Activated T-helper 17 cell treated with anti-CD3 and anti-CD28 coated beads, Interleukin-2, amount 50 U/mL, for 72 hours (primary cell): Measurements from ENCODE around the gene ANGPTL2. TPM values are rescaled to one million over a fixed set of nuclear protein-coding genes. Genes with fewer than 3 reads are reported as not detected.

Experiments used
- ATAC-seq: fragments of 150-1000 bp; cut with Tn5 transposase; replicated peaks from 2 replicates; pipeline ENCODE4 v1.10.0; 2021; ENCODE audit warnings: mild to moderate bottlenecking, moderate library complexity
- H3K27ac Mint-ChIP-seq: one replicate; pipeline ENCODE4 v1.8.0; 2022; ENCODE audit warnings: mixed read lengths
- H3K27me3 Mint-ChIP-seq: one replicate; pipeline ENCODE4 v1.8.0; 2022; ENCODE audit warnings: mixed read lengths
- H3K36me3 Mint-ChIP-seq: one replicate; pipeline ENCODE4 v1.8.0; 2022; ENCODE audit warnings: low read depth, mild to moderate bottlenecking, mixed read lengths
- H3K4me1 Mint-ChIP-seq: one replicate; pipeline ENCODE4 v1.8.0; 2022; ENCODE audit warnings: mixed read lengths
- H3K4me3 Mint-ChIP-seq: one replicate; pipeline ENCODE4 v1.8.0; 2022; ENCODE audit warnings: mild to moderate bottlenecking, mixed read lengths
- H3K9me3 Mint-ChIP-seq: one replicate; pipeline ENCODE4 v1.8.0; 2022; ENCODE audit warnings: mixed read lengths
- total RNA-seq, 2 donors: library from RNA; stranded (reverse); gene quantifications; one replicate each; pipeline ENCODE4 v1.2.3, GENCODE V29; 2022

ANGPTL2 gene
- total RNA-seq, 2 donors from 2014 or later, result not detected

DNA sequence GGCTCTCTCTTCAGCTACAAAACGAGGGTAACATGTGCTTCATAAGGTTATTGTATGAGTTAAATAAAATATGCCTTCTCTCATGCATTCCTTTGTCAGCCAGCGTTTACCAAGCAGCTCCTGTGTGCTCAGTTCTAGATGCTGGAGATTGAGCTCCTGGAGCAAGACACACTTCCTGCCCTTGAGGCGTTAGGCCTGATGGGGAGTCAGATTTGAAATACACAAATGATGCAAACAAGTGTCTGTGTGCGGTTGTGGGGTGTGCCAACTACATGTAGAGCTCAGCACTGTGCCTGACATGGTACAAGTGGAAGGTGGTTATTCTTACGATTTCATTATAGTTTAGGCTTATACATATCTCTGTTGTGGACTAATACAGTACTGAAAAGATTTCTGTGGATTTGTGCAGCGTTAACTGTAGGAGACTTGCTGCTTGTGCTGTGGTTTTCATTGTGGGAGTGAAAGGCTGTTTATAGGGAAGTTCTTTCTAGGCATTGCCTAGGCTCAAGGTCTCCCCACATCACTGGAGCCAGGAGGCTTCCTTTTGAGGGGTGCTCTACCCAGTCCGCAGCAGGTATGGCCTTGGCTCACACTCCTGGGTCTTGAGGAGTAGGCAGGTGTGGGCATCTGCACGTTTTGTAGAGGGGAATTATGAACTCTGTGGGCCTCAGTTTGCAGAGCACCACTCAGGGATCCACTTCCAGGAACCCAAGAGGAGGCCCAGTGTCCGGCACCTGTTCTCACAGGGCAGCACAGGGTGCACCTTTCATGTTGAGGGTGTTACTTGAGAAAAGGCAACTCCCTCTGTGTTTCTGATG is 39.8 kb upstream of the ANGPTL2 start:
- Mint-ChIP-seq H3K27me3 (no peaks in the 10 kb centered on the region), H3K9me3 (no peaks in the 10 kb centered on the region), H3K27ac (peak overlapping the region; percentile 35), H3K4me1 (peaks cover 17% of the 10 kb centered on the region), H3K4me3 (no peak overlapping the region), H3K36me3 (no peaks in the 10 kb centered on the region)
- peak; percentile 89 for ATAC-seq

DNA sequence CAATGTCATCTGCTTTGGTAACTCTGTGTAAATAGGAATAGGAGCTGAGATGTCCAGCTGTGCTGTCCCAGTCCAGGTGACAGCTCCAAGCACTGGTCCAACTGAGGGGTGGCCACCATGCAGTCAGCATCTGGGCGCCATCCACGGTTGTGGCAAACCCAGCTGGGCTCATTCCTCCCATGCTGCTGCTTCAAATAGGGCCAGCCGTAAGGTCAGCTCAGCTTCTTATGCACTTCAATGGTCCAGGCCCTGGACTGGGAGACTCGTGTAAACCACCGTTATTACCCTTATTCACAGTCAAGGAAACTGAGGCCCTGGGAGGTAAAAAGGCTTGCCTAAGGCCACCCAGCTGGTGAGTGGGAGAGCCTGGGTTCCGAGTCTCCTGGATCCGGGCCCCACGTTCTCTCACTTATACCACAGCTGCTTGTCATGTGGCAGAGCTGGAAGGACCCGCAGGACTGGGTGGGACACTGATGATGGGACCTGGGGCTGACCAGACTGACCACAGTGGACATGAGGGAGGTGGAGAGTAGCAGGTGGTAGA is 38.7 kb upstream of the ANGPTL2 start:
- H3K27ac Mint-ChIP-seq, result no peak overlapping the region
- no peak for ATAC-seq
- H3K4me1 Mint-ChIP-seq, result peaks cover 17% of the 10 kb centered on the region
- H3K36me3 Mint-ChIP-seq, result no peaks in the 10 kb centered on the region
- no peak overlapping the region for H3K4me3 Mint-ChIP-seq
- H3K27me3 Mint-ChIP-seq, result no peaks in the 10 kb centered on the region
- H3K9me3 Mint-ChIP-seq, result no peaks in the 10 kb centered on the region

DNA sequence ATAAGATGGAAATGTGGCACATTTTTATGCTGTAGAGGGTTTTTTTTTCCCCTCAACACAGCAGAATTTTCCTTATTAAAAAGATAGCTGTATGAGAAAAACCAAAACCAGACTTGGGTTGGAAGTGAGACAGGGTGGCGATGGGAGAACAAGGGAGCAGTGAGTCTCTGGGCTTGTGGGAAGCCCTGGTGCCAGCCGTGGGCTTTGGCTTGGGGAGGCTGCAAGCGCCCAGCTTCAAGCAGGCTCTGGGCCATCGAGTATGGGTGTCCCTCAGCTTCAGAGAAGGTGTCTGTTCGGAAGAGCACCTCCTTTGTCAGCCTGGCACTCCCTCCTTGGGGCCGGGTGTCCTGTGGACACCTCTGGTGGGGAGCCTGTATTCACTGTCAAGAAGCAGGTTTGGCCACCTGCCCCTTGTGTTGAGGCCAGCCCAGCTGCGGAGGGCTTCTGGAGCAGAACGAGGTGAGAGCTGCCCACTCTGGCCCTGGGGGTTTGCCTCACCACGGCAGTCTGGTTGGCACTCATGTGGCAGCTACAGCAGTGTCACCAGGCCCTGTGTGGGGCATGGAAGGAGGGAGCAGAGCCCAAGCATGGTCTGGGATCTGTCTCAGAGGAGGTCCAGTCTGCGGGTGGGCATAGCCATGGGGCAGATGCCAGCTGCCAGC is 37.6 kb upstream of the ANGPTL2 start:
- H3K9me3 Mint-ChIP-seq, result no peaks in the 10 kb centered on the region
- H3K36me3 Mint-ChIP-seq, result no peaks in the 10 kb centered on the region
- H3K27me3 Mint-ChIP-seq, result peaks cover 4% of the 10 kb centered on the region
- H3K4me3 Mint-ChIP-seq, result no peak overlapping the region
- no peak overlapping the region for H3K27ac Mint-ChIP-seq
- no peak for ATAC-seq
- peaks cover 21% of the 10 kb centered on the region for H3K4me1 Mint-ChIP-seq

DNA sequence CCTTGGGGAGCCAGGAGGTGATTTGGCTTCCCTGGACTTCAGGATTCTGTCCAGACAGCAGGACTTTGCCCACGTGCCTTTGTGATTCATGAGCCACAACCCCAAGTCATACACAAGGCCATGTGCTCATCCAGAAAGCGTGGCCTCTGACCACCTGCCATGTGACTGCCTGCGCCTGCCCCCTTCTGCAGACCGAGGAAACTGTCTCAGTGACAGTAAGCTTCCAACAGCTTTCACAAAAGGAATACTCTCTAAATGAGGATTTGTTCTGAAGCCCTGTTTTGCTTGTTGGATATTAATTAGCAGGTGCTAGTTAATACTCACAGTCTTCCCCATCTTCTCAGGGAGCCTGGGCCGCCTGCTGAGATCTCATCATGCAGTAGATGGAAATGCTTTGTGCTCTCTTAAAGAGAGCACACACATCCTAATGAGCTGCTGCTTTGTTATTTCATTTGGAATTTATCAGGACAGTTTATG is 36.9 kb upstream of the ANGPTL2 start:
- no peak for ATAC-seq

DNA sequence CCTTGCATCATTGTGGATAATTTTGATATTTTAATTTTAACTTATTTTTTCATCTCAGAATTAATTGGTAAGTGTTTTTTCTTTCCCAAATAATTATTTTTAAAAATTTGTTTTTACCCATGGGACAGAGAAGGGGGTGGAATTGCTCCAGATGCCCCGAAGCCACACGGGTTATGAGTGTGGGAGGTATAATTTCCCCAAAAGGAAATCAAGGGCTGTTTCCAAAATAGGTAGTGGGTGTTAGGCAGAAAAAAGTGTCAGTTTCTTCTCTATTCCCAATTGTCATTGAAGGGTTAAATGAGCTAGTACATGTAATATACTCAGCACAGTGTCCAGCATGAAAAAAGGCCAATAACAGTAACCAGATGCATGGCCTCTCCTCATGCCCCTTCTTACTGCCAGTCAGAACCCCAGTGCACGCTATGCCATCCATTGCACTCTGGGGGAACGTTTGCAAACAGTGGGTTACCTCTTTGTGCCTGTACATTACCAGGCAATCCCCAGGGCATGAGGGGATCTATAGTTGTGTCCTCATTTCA is 36.4 kb upstream of the ANGPTL2 start:
- ATAC-seq, result no peak
- Mint-ChIP-seq H3K4me1 (peaks cover 30% of the 10 kb centered on the region), H3K36me3 (no peaks in the 10 kb centered on the region), H3K27me3 (peaks cover 5% of the 10 kb centered on the region), H3K9me3 (no peaks in the 10 kb centered on the region), H3K4me3 (no peak overlapping the region), H3K27ac (no peak overlapping the region)

More for the DNA sequence above, 36.9 kb upstream of the ANGPTL2 start:
- Mint-ChIP-seq H3K9me3 (no peaks in the 10 kb centered on the region), H3K27me3 (peaks cover 5% of the 10 kb centered on the region), H3K36me3 (no peaks in the 10 kb centered on the region), H3K4me3 (no peak overlapping the region), H3K4me1 (peaks cover 28% of the 10 kb centered on the region), H3K27ac (no peak overlapping the region)

DNA sequence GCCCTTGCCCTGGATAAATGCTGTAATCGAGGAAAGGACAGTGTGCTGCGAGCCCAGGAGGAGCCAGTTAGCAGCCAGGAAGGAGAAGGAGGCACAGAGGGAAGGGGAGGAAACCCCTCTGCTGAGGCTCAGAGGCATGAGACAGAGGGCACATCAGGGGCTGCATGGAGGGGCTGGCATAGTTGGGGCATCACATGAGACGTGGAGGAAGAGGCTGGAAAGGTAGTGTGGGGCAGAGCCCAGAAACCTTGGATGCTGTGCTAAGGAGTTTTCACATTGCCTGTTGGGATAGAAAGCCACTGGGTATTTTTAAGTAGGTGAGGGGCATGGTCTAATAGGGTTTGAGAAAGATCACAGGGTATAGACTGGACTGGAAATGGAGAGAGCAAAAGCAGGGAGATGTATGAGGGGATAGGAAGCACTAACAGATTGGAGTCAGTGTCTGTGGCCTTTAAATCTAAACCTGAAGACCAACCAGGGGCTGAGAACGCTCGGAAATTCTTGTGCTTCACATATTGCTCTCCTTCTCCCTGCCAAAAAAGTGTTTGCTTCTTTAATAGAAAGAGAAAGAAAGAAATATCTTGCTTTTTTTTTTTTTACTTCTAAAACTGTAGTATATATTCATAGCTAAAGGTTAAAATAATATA is 33.0 kb upstream of the ANGPTL2 start:
- H3K27me3 Mint-ChIP-seq, result peaks cover 5% of the 10 kb centered on the region
- ATAC-seq, result no peak
- H3K27ac Mint-ChIP-seq, result peak overlapping the region; percentile 87
- H3K9me3 Mint-ChIP-seq, result no peaks in the 10 kb centered on the region
- H3K4me1 Mint-ChIP-seq, result peaks cover 17% of the 10 kb centered on the region
- peak overlapping the region; percentile 64 for H3K4me3 Mint-ChIP-seq
- no peaks in the 10 kb centered on the region for H3K36me3 Mint-ChIP-seq

DNA sequence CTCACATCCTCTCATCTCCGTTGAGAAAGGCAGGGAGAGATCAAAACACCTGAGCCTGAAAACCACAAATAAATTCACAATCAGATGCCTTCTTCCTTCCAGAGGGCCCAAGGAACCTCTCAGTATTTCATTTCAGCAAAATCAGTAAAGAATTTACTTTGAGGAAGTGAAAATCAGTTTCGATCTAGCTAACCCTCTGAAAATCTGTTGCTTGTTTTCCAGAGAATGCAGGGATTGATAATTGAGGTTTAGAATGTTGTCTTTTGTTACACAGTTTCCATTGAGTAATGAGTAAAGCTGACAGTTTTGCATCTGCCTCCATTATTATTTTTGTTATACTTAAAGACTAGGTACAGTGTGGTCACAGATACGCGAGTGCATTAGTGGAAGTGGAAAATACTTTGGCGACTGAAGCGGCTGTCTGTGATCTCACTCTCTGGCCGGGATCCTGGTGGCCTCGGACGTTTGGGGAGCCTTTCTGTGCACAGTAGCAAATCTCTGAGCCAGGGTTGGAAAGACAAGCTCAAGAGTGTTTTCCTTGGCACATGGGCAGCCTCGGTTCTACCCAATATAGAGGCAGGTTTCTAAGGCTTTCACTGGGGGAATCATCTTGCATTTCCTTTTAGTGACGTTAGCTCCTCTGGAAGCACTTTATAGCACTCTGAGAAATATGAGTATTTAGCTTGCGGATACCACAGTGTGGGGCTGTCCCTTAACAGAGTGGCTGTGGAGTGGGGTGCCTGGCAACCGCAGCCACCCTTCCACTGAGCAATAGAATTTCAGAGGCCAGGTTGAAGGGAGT is 32.2 kb upstream of the ANGPTL2 start:
- Mint-ChIP-seq H3K9me3 (no peaks in the 10 kb centered on the region), H3K36me3 (no peaks in the 10 kb centered on the region), H3K27me3 (peaks cover 5% of the 10 kb centered on the region), H3K4me1 (peaks cover 17% of the 10 kb centered on the region), H3K4me3 (peak overlapping the region; percentile 64), H3K27ac (peak overlapping the region; percentile 87)
- peak; percentile 93 for ATAC-seq

DNA sequence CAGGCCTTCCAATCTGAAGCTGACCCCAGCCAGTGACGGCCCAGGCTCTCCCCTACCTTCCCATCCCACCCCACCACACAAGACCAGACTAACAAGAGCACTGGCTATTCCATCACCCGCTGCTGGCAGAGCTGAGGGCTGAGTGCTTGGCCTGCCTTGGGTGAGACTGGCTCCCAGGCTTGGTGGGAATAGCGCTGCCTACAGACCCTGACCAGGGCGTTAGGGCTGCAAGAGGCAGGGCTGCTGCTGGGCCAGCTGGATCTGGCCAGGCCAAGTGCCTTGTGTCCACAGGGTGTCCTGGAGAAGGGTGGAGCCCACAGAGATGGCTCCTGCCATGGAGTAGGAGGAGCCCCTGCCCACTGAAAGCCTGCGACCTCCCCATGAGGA is 31.6 kb upstream of the ANGPTL2 start:
- ATAC-seq, result no peak
- H3K36me3 Mint-ChIP-seq, result no peaks in the 10 kb centered on the region
- peaks cover 5% of the 10 kb centered on the region for H3K27me3 Mint-ChIP-seq
- peak overlapping the region; percentile 87 for H3K27ac Mint-ChIP-seq
- H3K4me3 Mint-ChIP-seq, result peak overlapping the region; percentile 64
- H3K9me3 Mint-ChIP-seq, result no peaks in the 10 kb centered on the region
- H3K4me1 Mint-ChIP-seq, result peaks cover 17% of the 10 kb centered on the region

DNA sequence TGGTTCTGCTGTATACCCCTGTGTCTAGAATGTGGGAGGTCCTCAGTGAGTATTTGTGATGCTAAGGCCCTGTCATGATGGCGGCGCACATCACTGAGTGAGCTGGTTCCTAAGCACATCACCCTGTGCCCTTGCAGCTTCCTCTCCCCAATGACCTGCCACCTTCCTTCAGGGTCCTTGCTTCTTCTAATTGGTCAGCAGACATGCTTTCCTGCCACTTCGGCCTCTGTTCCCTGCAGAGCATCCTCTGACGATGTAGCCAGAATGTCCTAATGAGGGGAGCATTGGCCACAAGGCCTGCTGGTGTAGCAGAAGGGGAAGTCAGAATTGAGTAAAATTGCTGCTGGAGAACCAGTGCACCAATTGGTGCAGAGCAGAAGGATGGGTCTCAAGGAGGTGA is 31.1 kb upstream of the ANGPTL2 start:
- H3K27ac Mint-ChIP-seq, result no peak overlapping the region
- H3K36me3 Mint-ChIP-seq, result no peaks in the 10 kb centered on the region
- H3K27me3 Mint-ChIP-seq, result peaks cover 5% of the 10 kb centered on the region
- H3K4me3 Mint-ChIP-seq, result no peak overlapping the region
- peaks cover 17% of the 10 kb centered on the region for H3K4me1 Mint-ChIP-seq
- H3K9me3 Mint-ChIP-seq, result no peaks in the 10 kb centered on the region
- ATAC-seq, result no peak

DNA sequence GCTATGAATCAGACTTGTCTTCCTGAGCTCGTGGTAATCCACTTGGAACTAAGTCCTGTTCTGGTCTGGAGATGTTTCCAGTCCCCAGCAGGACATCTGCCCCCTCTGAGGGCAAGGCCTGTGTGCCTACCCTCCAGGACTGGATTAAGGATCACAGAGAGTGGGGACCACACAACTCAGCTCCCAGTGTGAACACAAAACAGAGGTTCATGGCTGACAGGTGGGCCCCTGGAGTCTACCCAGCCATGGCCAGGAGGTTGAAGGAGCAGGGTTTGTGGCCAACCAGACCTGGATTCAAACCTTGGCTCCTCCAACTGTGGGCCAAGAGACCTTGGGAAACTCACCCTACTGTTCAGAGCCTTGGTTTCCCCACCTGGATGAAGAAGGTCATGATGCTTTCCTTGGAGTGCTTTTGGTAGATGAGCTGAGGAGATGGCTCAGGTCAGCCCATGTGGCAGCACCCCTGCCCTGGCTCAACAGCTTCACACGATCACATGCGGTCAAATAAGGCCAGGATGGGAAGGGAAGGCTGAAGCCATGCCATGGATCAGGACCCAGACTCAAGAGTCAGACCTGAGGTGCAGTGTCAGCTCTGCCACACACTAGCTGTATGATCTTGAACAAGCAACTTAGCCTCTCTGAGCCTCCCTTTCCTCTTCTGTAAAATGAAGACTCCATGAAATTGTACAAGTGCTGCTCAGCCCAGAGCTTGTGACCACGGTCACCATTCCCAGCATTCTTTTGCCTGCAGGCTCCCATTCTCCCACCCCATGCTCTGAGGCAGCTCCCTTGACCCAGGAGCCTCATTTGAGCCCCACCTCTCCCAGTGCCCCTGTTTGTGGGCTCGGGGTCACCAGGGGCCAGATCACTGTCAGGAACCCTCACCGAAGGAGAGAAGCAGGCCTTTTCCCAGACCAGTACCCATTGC is 27.3 kb upstream of the ANGPTL2 start:
- Mint-ChIP-seq H3K4me3 (no peak overlapping the region), H3K27me3 (no peaks in the 10 kb centered on the region), H3K4me1 (peaks cover 10% of the 10 kb centered on the region), H3K9me3 (peaks cover 3% of the 10 kb centered on the region), H3K36me3 (no peaks in the 10 kb centered on the region), H3K27ac (no peak overlapping the region)
- no peak for ATAC-seq

DNA sequence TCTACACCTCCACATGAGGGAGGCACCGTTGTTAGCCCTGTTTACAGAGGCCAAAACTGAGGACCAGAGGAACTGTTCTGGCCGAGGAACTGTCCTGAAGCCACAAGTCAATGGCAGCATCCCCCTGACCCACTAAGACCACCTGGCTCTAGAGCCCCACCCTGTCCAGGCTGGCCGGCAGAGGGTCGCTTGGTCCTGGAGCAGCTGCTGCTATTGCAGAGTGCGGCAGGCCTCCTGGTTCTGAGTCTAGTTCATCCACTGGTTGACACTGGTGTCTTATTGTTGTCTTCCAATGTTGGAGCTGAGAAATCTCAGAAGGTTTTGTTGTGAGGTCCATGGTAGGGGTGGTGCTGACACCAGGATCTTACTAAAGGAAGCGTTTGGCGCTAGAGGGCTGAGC is 26.6 kb upstream of the ANGPTL2 start:
- ATAC-seq, result no peak
- H3K4me3 Mint-ChIP-seq, result no peak overlapping the region
- H3K27me3 Mint-ChIP-seq, result no peaks in the 10 kb centered on the region
- H3K27ac Mint-ChIP-seq, result no peak overlapping the region
- no peaks in the 10 kb centered on the region for H3K36me3 Mint-ChIP-seq
- peaks cover 3% of the 10 kb centered on the region for H3K9me3 Mint-ChIP-seq
- peaks cover 5% of the 10 kb centered on the region for H3K4me1 Mint-ChIP-seq

DNA sequence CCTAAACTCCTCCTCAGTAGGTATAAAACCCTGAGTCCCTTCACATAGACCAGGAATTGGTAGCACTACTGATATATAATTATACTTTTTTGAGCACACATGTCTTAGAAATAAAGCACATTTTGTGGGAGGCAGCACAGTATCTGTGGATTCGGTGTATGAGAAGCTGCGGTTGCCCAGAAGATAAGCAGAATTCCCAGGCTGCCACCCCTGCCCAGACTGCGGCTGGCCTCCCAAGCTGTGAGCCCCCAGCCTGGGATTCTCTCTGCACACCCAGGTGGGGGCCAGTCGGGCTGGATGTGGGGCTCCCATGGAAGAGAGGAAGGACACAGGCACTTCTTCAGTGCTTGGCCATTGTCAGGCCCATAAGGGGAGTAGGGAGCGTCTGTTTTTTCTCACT is 25.6 kb upstream of the ANGPTL2 start:
- Mint-ChIP-seq H3K9me3 (peaks cover 3% of the 10 kb centered on the region), H3K4me1 (no peaks in the 10 kb centered on the region), H3K36me3 (no peaks in the 10 kb centered on the region), H3K4me3 (no peak overlapping the region), H3K27me3 (no peaks in the 10 kb centered on the region), H3K27ac (no peak overlapping the region)
- no peak for ATAC-seq

DNA sequence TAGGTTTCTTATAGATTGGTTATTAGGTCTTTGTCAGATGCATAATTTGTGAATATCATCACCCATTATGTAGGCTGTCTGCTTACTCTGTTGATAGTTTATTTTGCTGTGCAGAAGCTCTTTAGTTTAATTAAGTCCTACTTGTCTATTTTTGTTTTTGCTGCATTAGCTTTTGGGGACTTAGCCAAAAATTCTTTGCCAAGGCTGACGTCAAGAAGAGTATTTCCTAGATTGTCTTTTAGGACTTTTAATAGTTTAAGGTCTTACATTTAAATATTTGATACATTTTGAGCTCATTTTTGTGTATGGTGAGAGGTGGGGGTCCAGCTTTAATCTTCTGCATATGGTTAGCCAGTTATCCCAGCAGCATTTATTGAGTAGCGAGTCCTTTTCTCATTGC is 24.8 kb upstream of the ANGPTL2 start:
- peaks cover 3% of the 10 kb centered on the region for H3K9me3 Mint-ChIP-seq
- no peak overlapping the region for H3K27ac Mint-ChIP-seq
- H3K27me3 Mint-ChIP-seq, result no peaks in the 10 kb centered on the region
- H3K36me3 Mint-ChIP-seq, result no peaks in the 10 kb centered on the region
- no peak for ATAC-seq
- H3K4me1 Mint-ChIP-seq, result no peaks in the 10 kb centered on the region
- no peak overlapping the region for H3K4me3 Mint-ChIP-seq
